ENCODE results near the gene COL6A1. TPM values are rescaled to one million over a fixed set of nuclear protein-coding genes. Genes with fewer than 3 reads are reported as not detected.

COL6A1 gene
- total RNA-seq, 1 donor from 2014 or later: 226 TPM

GRCh38 chr21:45944601-45945000 lies 37.0 kb upstream of the COL6A1 start:
- Histone ChIP-seq H3K4me3 (ENCODE audit: low read depth, low read length) (no peak overlapping the region), H3K27me3 (ENCODE audit: control insufficient read depth, insufficient read depth, low read length) (peaks cover 8% of the 10 kb centered on the region), H3K36me3 (ENCODE audit: control insufficient read depth, insufficient read depth, low read length) (no peaks in the 10 kb centered on the region)
- TF ChIP-seq CTCF (IDR thresholded peaks at IDR 0.05; ENCODE audit: insufficient read depth, low read length, poor library complexity, severe bottlenecking): no peak
- DNase-seq (ENCODE audit: low read depth): no peak

GRCh38 chr21:45945066-45945867 lies 36.3 kb upstream of the COL6A1 start:
- Histone ChIP-seq H3K4me3 (ENCODE audit: low read depth, low read length) (no peak overlapping the region), H3K36me3 (ENCODE audit: control insufficient read depth, insufficient read depth, low read length) (no peaks in the 10 kb centered on the region), H3K27me3 (ENCODE audit: control insufficient read depth, insufficient read depth, low read length) (peaks cover 15% of the 10 kb centered on the region)
- no peak for TF ChIP-seq CTCF (IDR thresholded peaks at IDR 0.05; ENCODE audit: insufficient read depth, low read length, poor library complexity, severe bottlenecking)
- no peak for DNase-seq (ENCODE audit: low read depth)

- DNase-seq (ENCODE audit: low read depth): no peak
- H3K36me3 ChIP-seq (ENCODE audit: control insufficient read depth, insufficient read depth, low read length): no peaks in the 10 kb centered on the region
- no peak overlapping the region for H3K4me3 ChIP-seq (ENCODE audit: low read depth, low read length)
- H3K27me3 ChIP-seq (ENCODE audit: control insufficient read depth, insufficient read depth, low read length): peaks cover 16% of the 10 kb centered on the region
- no peak for TF ChIP-seq CTCF (IDR thresholded peaks at IDR 0.05; ENCODE audit: insufficient read depth, low read length, poor library complexity, severe bottlenecking)
Measured at GRCh38 chr21:45945868-45946210, 35.7 kb upstream of the COL6A1 start.

- TF ChIP-seq CTCF (IDR thresholded peaks at IDR 0.05; ENCODE audit: insufficient read depth, low read length, poor library complexity, severe bottlenecking): no peak
- Histone ChIP-seq H3K36me3 (ENCODE audit: control insufficient read depth, insufficient read depth, low read length) (no peaks in the 10 kb centered on the region), H3K27me3 (ENCODE audit: control insufficient read depth, insufficient read depth, low read length) (peaks cover 18% of the 10 kb centered on the region), H3K4me3 (ENCODE audit: low read depth, low read length) (no peak overlapping the region)
- no peak for DNase-seq (ENCODE audit: low read depth)
Measured at GRCh38 chr21:45947296-45947695, 34.3 kb upstream of the COL6A1 start.

- no peak overlapping the region for H3K4me3 ChIP-seq (ENCODE audit: low read depth, low read length)
- H3K27me3 ChIP-seq (ENCODE audit: control insufficient read depth, insufficient read depth, low read length): peaks cover 18% of the 10 kb centered on the region
- no peak for DNase-seq (ENCODE audit: low read depth)
- TF ChIP-seq CTCF (IDR thresholded peaks at IDR 0.05; ENCODE audit: insufficient read depth, low read length, poor library complexity, severe bottlenecking): no peak
- H3K36me3 ChIP-seq (ENCODE audit: control insufficient read depth, insufficient read depth, low read length): no peaks in the 10 kb centered on the region
Measured at GRCh38 chr21:45947716-45948255, 33.8 kb upstream of the COL6A1 start.

Measured in kidney epithelial cell (primary cell).